ENCODE measurements around the gene TMEM218. TPM values are rescaled to one million over a fixed set of nuclear protein-coding genes. Genes with fewer than 3 reads are reported as not detected.

The TMEM218 gene
- total and polyA plus RNA-seq, 10 of the 15 experiments (the other 5 are each of a cell fraction or from before 2014, with no cell fraction given), result 11.2 to 50.3 (median 28.8) TPM

GRCh38 chr11:125073616-125074483, 37.6 kb downstream of the TMEM218 start:
- Histone ChIP-seq H4K20me1 (ENCODE audit: control insufficient read depth, insufficient read depth) (no peaks in the 10 kb centered on the region), H3K9ac (ENCODE audit: control insufficient read depth, insufficient read depth, low read length) (no peak overlapping the region), H3K9me3 (replicated peaks; ENCODE audit: control insufficient read depth, insufficient read depth, low read length) (no peaks in the 10 kb centered on the region), H3K4me3 (no peak overlapping the region), H3K4me2 (ENCODE audit: control insufficient read depth, insufficient read depth) (no peak overlapping the region), H3K4me1 (ENCODE audit: control insufficient read depth, insufficient read depth, low read length) (peaks cover 43% of the 10 kb centered on the region), H2AFZ (ENCODE audit: control insufficient read depth, low read depth, low read length) (no peak overlapping the region), H3K36me3 (ENCODE audit: control insufficient read depth in 2 of 2, insufficient read depth in 2 of 2, low read length in 1 of 2) (no peaks in the 10 kb centered on the region), H3K27me3 (replicated peaks in 1 of 2; ENCODE audit: control insufficient read depth in 2 of 2, insufficient read depth in 2 of 2, low read length in 1 of 2) (no peaks in the 10 kb centered on the region), H3K27ac (ENCODE audit: control insufficient read depth, insufficient read depth) (no peak overlapping the region), H3K79me2 (ENCODE audit: control insufficient read depth, insufficient read depth, low read length) (no peaks in the 10 kb centered on the region)
- ChIA-PET POLR2A (interaction anchor here (1.5 to 4.1 kb wide), 4 partner anchors 10 to 36 kb away, joined by 4 to 55 read pairs (median 26); partner anchors contain the start of genes SLC37A2 and TMEM218), SMC1A (ENCODE audit: uncharacterized antibody, unreplicated experiment) (interaction anchor here (0.6 to 5.0 kb wide), 6 partner anchors 10 to 153 kb away, joined by 3 to 57 read pairs (median 6); partner anchors contain the start of genes SLC37A2 and TMEM218), CTCF (interaction anchor here (1.1 to 6.6 kb wide), 9 partner anchors 10 to 329 kb away, joined by 3 to 46 read pairs (median 8); partner anchors contain the start of genes SLC37A2 and TMEM218), RAD21 (ENCODE audit: unreplicated experiment) (interaction anchor here (1.0 to 5.9 kb wide), 7 partner anchors 10 to 284 kb away, joined by 3 to 87 read pairs (median 5); partner anchors contain the start of genes SLC37A2 and TMEM218)
- DNase-seq (ENCODE audit: low read depth, low spot score) (no peak), FAIRE-seq (peak; percentile 7), ATAC-seq (no peak)
- intact Hi-C loops (cut with micrococcal nuclease; ENCODE audit: unreplicated experiment), result loop anchor here (2.0 kb wide), 1 partner anchor 119 kb away; the partner anchor contains the start of gene CCDC15
- 76% methylated on average over 19 of the region's 19 CpGs for WGBS (ENCODE audit: insufficient coverage, insufficient replicate concordance, low lambda C conversion rate, missing lambda C conversion rate)
- in situ Hi-C loops (cut with MboI), result no loop called here
- BruUV-seq (replicated peaks), result no TSS peak
- TF ChIP-seq SRF (IDR thresholded peaks at IDR 0.05; ENCODE audit: low read depth in 2 of 2, low read length in 2 of 2) (no peak), CREB1 (IDR thresholded peaks at IDR 0.05; ENCODE audit: low read depth) (no peak), DPF2 (IDR thresholded peaks at IDR 0.05) (0 out of 2 replicates have a peak, but pooled peaks have one; percentile 22), TAF1 (IDR thresholded peaks at IDR 0.05; ENCODE audit: borderline replicate concordance, low read depth, low read length) (no peak), RUNX3 (IDR thresholded peaks at IDR 0.05; ENCODE audit: low read length) (0 out of 2 replicates have a peak, but pooled peaks have one; percentile 9), ZBTB11 (CRISPR knock-in tag; IDR thresholded peaks at IDR 0.05) (no peak), MAX (IDR thresholded peaks at IDR 0.05; ENCODE audit: low read depth, low read length) (0 out of 2 replicates have a peak, but pooled peaks have one; percentile 42), EED (IDR thresholded peaks at IDR 0.05; ENCODE audit: low read depth) (no peak), BCL3 (IDR thresholded peaks at IDR 0.05; ENCODE audit: borderline replicate concordance, insufficient read depth, low read depth, low read length, poor library complexity, severe bottlenecking) (no peak), IKZF2 (IDR thresholded peaks at IDR 0.05) (peak in 1 of 2 experiments; percentile 30; a peak in 1 of 4 replicates), RAD21 (IDR thresholded peaks at IDR 0.05; ENCODE audit: insufficient read depth, low read depth, low read length) (no peak)
- TF ChIP-seq, protein P1, sequence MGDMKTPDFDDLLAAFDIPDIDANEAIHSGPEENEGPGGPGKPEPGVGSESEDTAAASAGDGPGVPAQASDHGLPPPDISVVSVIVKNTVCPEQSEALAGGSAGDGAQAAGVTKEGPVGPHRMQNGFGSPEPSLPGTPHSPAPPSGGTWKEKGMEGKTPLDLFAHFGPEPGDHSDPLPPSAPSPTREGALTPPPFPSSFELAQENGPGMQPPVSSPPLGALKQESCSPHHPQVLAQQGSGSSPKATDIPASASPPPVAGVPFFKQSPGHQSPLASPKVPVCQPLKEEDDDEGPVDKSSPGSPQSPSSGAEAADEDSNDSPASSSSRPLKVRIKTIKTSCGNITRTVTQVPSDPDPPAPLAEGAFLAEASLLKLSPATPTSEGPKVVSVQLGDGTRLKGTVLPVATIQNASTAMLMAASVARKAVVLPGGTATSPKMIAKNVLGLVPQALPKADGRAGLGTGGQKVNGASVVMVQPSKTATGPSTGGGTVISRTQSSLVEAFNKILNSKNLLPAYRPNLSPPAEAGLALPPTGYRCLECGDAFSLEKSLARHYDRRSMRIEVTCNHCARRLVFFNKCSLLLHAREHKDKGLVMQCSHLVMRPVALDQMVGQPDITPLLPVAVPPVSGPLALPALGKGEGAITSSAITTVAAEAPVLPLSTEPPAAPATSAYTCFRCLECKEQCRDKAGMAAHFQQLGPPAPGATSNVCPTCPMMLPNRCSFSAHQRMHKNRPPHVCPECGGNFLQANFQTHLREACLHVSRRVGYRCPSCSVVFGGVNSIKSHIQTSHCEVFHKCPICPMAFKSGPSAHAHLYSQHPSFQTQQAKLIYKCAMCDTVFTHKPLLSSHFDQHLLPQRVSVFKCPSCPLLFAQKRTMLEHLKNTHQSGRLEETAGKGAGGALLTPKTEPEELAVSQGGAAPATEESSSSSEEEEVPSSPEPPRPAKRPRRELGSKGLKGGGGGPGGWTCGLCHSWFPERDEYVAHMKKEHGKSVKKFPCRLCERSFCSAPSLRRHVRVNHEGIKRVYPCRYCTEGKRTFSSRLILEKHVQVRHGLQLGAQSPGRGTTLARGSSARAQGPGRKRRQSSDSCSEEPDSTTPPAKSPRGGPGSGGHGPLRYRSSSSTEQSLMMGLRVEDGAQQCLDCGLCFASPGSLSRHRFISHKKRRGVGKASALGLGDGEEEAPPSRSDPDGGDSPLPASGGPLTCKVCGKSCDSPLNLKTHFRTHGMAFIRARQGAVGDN (IDR thresholded peaks at IDR 0.05), result peak; percentile 88
